ENCODE measurements around the gene HNRNPU.

The HNRNPU gene
- total RNA-seq: 773 to 1,276 reads per million in 2 experiments

DNA sequence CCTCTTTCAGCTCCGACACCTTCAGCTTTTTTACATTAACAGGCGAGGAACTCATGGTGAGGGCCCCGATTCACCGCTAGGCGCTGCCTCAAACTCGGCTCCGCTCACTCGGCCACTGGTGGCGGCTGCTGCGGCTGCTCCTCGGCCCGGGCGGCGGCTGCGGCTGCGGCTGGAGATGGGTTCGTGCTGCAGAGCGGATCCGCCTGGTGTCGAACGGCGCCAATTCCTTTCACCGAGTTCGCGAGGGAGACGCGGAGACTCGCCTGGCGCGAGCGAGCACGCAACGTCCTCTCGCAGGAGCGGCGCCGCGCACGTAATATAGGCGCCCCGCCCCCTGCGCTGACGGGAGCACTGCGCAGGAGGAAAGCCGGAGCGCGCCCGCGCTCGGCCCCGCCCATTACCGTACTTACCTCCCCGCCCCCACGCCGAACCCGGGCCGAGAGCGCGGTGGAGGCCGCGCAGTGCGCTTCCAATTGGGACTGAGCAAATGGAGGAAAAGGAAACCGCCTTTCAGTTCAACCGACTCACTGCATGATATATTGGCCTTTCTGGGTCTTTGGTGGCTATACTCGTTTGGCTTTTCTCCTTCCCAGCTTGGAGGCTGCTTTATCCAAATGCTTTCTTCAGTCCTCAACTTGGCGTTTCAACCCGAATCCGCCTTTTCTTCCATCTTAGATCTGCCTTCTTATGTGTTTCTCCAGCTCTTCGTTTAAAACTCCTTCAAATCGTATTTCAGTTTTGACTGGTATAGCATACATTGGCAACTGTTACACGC lies at the start of gene HNRNPU:
HNRNPU (minus strand) TSS at position 291 of the 775 bp plus-strand sequence; CDS start at position 55, 236 bp downstream.
- DNase-seq (ENCODE audit: low read depth): peak; percentile 94

DNA sequence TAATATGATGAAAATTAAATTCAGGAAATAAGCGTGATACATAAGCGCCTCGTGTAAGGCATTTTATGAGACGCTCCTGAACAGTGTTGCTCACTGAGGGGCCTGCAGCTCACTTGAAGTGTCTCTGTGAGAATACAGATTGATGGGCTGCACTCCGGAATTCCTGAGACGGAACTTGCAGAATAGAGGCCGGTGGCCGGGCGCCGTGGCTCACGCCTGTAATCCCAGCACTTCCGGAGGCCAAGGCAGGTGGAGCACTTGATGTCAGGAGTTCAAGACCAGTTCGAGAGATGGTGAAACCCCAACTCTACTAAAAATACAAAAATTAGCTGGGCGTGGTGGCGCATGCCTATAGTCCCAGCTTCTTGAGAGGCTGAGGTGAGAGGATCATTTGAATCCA lies 49.5 kb upstream of the HNRNPU start:
- no peak for DNase-seq (ENCODE audit: low read depth)

DNA sequence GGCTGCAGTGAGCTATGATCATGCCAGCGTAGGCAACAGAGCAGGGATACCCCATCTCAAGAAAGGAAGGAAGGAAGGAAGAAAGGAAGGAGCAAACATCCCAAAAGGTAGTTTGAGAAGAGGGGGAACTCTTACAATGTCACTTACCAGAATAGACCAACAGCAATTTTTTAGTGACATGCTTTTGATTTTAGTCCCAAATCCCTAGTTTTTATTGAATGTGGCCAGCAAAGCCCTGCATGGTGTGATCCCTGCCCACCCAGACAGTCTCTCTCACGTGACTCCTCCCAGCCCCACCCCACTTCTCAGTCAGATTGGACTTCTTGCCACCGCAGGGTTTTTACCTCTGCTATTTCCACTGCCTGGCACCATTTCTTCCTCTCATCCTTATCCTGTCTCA lies 39.8 kb upstream of the HNRNPU start:
- DNase-seq (ENCODE audit: low read depth): no peak

DNA sequence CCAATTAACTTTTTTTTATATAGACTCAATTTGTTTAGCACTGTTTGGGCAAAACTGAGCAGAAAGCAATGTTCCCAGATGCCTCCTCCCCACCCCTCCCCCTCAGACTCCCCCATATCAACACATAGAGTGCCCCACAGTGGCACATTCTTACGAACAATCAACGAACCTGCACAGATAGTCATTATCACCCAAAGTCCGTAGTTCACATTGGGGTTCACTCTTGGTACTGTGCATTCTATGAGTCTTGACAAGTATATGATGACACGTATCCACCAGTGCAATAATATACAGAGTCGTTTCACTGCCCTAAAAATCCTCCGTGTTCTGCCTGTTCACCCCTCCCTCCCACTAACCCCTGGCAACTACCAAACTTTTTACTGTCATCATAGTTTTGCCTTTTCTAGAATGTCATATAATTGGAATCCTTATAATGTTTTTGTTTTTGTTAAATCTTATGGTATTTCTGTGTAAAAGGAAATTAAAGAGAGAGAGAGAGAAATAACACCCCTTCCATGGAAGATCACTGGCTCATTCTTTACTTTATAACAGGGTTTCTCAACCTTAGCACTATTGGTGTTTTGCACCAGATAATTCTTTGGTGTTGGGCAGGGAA lies 37.2 kb upstream of the HNRNPU start:
- no peak for DNase-seq (ENCODE audit: low read depth)

DNA sequence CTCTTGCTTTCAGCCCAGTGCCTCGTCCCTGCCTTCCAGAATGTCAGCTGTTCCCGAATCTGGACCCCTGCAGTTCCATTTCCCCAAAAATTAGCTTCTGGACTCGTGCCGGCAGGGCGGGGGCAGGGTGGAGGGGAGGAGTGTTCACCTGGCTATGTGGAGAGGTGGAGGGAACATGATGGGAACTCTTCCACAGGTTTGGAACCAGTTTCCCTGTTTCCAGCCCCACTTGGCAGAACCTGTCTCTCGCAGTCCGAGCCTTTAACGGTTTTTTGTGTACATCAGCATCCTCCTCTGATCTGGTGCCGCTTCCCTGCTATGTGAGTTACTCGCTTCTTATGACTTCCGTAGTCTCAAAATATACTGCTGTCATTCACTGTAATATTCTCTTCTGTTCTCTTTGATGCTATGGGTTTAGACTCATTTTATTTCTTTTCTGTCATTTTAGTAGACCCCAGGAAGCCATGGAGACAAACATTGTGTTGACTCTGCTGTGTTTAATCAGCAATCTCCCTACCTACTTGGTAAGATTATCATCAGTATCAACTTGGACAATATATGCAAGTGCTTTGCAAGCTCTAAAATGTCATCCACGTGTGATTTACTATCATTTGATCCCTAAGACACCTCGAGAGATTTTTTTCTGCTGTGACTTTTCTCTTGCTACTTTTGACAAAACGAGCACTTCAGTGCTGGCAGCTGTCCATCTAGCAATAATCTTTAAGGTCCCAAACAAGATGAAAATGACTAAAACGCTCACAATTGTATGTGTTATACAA lies 33.3 kb upstream of the HNRNPU start:
- DNase-seq (ENCODE audit: low read depth): no peak

DNA sequence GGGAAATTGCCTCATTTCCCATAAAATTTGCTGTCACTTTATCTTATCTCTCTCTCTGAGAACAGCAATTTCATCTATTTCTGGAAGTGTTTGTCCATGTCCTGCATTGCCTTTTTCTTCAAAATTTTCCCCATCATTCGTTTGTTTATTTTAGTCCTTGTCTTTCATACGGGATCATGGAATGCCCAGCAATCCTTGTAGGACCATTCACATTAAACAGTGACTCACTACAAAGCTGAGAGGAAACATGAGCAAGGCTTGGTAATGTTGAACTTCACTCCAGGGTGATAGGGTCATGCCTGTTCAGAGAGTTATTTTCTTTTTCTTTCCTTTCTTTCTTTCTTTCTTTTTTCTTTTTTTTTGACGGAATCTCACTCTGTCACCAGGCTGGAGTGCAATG lies 32.2 kb upstream of the HNRNPU start:
- DNase-seq (ENCODE audit: low read depth): no peak

DNA sequence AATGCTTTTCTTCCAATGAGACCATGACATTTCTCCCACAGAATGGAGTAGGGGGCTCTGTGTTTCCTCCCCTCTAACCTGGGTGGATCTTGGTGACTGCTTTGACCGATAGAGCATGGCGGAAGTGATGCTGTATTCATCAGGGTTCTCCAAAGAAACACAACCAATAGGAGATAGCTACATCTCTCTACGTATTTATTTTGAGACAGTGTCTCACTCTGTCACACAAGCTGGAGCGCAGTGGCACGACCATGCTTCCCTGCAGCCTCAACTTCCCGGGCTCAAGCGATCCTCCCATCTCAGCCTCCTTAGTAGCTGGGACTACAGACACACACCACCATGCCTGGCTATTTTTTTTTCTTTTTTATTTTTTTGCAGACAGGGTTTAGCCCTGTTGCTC lies 29.5 kb upstream of the HNRNPU start:
- DNase-seq (ENCODE audit: low read depth): no peak

DNA sequence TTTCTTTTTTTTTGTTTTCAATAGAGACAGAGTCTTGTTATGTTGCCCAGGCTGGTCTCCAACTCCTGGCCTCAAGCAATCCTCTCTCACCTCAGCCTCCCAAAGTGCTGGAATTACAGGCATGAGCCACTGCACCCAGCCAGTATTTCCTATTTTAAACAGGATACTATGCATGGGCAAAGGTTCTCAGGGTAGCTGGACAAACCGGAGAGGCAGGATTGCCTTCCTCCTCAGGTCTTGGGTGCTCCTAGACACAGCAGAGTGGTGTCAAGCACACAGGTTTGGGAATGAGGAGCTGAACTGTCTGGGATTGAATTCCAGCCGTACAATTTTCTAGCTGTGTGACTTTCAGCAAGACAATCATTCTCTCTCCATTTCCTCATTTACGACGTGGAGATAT lies 22.9 kb upstream of the HNRNPU start:
- DNase-seq (ENCODE audit: low read depth): no peak

DNA sequence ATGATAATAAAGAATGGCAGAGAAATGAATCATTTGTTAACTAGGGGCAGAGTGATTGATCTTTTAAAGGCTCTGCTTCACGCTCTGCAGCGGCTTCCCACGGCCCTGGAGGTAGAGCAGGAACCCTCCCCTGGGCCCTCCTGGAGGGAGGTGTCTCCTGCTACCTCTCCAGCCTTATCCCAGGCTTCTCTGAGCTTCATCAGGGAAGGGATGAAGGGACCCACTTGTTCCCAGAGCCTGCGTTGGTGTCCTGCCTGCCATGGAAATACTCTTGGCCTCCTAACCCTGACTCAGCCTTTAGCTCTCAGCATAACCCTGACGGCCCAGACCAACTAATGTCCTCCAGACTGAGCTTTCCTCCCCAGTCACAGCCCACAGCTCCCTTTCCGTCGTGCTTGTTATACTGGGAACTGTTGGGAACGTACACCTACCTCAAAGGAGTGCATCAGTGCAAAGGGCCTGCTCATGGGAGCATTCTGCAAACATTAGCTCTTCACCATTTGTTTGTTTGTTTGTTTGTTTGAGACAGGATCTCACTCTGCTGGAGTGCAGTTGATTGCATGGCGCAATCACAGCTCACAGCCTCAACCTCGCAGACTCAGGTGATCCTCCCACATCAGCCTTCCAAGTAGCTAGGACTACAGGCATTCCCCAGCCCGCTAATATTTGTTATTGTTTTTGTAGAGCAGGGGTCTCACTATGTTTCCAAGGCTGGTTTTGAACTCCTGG lies 17.4 kb upstream of the HNRNPU start:
- DNase-seq (ENCODE audit: low read depth): no peak

DNA sequence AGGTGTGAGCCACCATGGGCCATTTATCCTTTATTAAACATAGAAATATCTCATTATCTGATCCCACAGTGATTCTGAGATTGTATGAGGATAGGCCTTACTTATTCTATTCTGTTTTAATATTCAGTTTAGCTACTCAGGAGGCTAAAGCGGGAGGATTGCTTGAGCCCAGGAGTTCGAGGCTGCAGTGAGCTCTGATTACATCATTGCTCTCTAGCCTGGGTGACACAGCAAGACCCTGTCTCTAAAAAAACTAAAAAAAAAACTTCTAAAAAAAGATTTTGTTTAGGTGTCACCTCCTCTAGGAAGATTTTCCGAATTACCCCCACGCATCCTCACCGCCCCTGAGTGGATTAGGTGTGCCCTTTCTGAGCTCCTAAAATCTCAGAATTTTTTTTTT lies 14.3 kb upstream of the HNRNPU start:
- no peak for DNase-seq (ENCODE audit: low read depth)

DNA sequence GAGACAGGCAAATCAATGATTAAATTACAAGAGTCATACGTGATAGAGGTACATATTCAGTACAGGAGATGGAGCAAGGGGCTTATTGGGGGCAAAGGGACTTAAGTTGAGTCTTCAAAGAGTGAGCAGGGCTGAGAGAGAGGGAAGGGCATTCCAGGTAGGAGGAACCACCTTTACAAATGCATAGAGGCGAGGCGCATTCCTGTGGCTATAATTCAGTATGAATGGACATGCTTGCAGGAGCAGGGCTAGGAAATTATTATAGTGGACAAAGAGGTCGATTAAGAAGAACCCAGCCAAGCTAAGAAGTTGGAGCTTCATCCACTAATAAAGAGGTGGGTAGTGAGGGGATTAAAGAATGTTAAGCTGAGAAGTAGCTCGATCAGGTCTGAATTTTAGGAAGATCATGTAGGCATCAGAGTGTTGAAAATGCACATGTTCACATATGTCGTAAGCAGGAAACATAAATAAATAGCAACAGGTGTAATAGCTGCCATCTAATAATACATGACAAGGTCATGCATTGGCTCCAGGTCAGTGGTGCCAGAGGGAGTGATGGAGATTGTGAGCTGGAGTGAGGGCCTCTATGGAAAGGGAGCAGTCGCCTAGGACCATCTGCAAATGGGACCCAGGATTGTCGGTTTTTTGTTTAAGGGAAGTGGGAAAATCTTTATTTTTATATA lies 12.0 kb upstream of the HNRNPU start:
- no peak for DNase-seq (ENCODE audit: low read depth)

DNA sequence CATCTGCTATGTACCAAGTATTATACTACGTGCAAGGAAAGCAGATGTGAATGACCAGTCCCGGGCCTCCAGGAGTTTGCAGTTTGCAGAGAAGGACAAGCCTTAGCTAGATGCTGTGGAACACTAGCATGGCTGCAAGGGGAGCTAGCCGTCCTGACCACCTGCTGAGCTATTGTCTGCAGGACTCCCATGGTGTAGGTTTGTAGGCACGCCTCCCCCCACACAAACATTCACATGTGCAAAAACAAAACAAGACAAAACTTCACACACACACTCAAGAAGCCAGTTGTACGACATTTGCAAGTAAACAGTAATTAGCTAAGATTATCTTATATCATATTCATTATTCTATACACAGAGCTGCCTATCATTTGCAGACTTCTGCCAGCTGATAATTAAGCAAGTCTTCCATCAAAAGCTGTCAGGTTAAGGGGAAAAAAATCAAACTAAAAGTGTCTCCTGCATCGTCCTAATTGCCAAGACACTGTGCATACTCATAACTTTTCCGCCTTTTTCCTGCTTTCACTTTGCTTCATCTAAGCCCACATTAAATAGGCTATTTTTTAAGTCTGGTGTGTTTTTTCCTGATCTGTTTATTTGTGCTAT lies 10.7 kb upstream of the HNRNPU start:
- DNase-seq (ENCODE audit: low read depth): no peak

DNA sequence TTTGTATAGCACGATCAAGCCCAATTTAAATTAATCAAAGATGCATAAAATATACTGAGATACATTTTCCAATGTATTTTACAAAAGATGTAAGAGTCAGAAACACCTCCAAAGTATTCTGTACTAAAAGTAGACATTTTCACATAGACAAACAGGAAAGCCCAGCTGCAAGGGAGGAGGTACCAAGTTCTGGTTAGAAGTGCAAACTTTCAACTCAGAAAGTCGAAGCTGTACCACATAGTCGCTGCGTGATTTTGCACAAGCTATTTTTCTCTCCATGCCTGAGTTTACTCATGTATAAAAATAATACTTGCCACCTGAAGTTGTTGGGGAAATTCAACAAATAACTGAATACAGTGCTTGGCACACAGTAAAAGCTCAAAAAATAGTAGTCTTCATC lies 5.6 kb upstream of the HNRNPU start:
- no peak for DNase-seq (ENCODE audit: low read depth)

DNA sequence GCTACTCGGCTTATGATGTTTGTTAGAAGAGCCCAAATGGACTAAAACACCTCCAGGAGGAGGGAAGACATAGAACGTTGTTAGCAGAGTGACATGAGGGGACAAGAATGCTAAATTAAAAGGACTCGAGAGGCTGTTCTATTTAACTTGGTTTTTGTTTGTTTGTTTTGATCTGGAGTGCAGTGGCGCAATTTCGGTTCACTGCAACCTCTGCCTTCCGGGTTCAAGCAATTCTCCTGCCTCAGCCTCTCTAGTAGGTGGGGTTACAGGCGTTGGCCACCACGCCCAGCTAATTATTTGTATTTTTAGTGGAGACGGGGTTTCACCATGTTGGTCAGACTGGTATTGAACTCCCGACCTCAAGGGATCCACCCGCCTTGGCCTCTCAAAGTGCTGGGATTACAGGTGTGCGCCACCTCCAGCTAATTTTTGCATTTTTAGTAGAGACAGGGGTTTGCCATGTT lies 5.1 kb upstream of the HNRNPU start:
- no peak for DNase-seq (ENCODE audit: low read depth)

DNA sequence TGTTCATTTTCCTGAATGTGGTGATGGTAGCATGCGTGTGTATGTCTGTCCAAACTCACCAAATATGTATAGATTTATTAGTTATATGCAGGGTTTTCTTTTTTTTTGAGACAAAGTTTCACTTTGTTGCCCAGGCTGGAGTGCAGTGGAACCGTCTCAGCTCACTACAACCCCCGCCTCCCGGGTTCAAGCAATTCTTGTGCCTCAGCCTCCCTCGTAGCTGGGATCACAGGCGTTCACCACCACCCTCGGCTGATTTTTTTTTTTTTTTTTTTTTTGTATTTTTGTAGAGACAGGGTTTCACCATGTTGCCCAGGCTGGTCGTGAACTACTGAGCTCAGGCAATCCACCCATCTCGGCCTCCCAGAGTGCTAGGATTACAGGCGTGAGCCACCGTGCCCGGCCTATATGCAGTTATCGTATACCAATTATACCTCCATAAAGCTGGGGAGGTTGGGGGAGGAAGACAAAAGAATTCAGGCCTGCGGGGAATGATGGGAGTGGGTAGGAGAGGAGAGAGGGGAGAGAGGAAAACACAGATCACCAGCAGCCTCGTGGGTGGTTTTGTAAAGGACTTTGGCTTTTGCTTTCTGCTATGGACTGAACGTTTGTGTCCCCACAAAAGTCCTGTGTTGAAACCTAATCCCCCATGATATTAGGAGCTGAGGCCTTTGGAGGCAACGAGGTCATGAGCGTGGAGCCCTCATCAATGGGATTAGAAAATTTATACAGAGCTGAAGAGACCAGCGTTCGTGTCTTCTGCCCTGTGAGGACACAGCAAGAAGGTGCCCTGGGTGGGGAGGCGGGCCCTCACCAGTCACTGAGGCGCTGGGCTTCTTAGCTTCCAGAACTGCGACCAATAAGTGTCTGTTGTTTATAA lies 4.4 kb upstream of the HNRNPU start:
- no peak for DNase-seq (ENCODE audit: low read depth)

DNA sequence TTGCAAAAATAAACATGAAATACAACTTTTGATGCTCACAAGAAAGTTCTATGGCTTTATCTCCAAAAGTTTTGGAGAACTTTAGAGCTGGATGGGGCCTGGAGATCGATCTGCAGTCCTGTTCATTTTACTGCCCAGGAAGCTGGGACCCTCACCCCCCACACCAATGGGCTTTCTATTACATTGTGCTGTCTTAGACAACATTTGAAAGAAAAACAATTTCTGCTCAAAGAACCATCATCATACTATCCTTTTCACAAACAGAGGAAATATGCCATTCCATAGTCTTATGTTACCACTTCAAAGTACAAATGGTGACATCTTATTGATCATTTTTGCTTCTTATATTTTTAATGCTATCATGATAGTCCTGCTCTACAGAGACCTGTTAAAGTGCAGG lies 2.0 kb upstream of the HNRNPU start:
- DNase-seq (ENCODE audit: low read depth): no peak

DNA sequence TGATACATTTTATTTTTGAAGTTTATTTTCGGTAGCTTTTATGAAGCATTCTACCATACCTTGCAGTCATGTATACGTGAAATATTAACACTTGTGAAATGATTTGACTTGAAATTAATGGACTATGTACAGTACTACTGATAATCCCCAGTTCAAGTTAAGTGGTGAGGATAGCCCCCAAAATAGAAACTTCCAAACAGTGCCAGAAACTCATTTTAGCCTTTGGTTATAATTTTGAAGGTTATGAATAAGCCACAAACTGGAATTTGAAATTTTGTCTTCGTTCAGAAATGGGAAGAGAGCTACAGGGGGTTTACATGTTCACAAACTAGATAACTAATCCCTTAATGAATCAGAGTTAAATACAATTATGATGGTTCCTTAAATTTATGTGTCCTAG lies 1.5 kb upstream of the HNRNPU start:
- no peak for DNase-seq (ENCODE audit: low read depth)

DNA sequence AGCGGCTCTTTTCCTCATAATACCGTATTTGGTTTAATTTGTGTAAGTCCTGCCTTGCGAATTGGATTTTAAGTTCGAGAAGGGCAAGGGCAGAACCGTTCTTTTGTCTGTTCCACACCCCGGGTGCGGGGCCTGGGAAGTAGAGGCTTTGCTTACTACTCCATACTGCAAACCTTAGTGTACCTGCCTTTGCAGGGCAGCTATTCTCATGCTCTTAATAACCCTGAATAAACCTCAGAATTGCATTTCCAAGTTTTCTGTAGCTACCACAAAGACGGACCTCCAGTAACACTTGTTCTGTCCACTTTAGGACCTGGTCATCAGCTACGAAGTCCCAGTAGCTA lies 657 bp upstream of the HNRNPU start:
- DNase-seq (ENCODE audit: low read depth): no peak

DNA sequence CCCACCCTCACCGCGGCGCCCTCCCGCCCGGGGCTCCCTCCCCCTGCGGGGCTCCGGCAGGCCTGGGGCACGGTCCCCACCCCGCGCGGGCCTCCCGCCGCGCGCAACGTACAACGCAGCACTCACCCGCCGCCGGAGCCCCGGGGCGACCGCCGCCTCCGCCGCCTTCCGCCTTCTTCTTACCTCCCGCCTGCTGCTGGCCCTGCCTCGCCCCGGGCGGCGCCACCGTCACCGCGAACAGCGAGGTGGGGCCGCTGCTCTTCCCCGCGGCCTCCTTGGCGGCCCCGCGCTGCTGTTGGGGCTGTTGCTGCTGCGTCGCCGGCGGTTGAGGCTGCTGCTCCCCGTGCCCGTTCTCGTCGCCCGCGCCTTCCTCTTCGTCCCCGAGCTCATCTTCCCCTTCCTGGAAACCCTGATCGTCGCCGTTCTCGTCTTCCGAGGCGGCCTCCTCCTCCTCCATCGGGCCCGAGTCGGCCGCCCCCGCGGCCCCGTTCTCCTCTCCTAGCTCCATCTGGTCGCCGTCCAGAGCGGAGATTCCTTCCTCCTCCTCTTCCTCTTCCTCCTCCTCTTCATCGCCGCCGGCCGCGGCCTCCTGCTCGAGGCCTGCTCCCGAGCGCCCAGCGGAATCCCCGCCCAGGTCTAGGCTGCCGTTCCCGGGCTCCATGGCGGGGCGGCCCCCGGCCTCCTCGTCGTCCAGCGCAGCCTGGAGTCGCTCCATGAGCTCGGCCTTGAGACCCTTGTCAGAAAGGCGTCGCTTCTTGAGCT lies 671 bp downstream of the HNRNPU start:
- no peak for DNase-seq (ENCODE audit: low read depth)
